ENCODE measurements around the gene TP53I11. TPM values are rescaled to one million over a fixed set of nuclear protein-coding genes. Genes with fewer than 3 reads are reported as not detected.

Gene TP53I11
- total RNA-seq, 1 experiment from 2014 or later: 42.4 TPM

DNA sequence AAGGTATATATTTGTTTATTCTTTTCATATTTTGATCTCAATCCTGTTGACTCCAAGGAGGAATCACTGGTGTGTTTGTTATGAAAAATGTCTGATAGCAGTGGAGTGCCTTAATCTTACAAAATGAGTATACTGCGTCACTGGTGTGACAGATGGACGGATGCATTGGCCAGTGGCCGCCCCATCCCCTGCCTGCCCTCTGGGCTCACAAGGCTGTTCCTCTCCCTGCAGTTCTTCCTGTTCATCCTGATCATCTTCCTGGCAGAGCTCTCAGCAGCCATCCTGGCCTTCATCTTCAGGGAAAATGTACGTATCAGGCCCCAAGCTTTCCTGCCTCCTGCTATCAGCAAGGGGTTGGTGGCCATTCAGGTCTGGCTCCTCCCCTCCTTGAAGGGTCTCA lies 32.9 kb downstream of the TP53I11 start (continued):
- TF ChIP-seq, protein P1, sequence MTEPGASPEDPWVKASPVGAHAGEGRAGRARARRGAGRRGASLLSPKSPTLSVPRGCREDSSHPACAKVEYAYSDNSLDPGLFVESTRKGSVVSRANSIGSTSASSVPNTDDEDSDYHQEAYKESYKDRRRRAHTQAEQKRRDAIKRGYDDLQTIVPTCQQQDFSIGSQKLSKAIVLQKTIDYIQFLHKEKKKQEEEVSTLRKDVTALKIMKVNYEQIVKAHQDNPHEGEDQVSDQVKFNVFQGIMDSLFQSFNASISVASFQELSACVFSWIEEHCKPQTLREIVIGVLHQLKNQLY (CRISPR knock-in tag; IDR thresholded peaks at IDR 0.05): no peak
- TF ChIP-seq, protein P2, sequence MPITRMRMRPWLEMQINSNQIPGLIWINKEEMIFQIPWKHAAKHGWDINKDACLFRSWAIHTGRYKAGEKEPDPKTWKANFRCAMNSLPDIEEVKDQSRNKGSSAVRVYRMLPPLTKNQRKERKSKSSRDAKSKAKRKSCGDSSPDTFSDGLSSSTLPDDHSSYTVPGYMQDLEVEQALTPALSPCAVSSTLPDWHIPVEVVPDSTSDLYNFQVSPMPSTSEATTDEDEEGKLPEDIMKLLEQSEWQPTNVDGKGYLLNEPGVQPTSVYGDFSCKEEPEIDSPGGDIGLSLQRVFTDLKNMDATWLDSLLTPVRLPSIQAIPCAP (CRISPR knock-in tag; IDR thresholded peaks at IDR 0.05): no peak
- TF ChIP-seq HMGA2 (CRISPR knock-in tag; IDR thresholded peaks at IDR 0.05) (no peak), SP1 (CRISPR knock-in tag; conservative IDR thresholded peaks at IDR 0.05) (no peak), ELF4 (CRISPR knock-in tag; IDR thresholded peaks at IDR 0.05; ENCODE audit: low read depth) (no peak), MYBL2 (CRISPR knock-in tag; IDR thresholded peaks at IDR 0.05) (no peak)
- TF ChIP-seq, protein P3, sequence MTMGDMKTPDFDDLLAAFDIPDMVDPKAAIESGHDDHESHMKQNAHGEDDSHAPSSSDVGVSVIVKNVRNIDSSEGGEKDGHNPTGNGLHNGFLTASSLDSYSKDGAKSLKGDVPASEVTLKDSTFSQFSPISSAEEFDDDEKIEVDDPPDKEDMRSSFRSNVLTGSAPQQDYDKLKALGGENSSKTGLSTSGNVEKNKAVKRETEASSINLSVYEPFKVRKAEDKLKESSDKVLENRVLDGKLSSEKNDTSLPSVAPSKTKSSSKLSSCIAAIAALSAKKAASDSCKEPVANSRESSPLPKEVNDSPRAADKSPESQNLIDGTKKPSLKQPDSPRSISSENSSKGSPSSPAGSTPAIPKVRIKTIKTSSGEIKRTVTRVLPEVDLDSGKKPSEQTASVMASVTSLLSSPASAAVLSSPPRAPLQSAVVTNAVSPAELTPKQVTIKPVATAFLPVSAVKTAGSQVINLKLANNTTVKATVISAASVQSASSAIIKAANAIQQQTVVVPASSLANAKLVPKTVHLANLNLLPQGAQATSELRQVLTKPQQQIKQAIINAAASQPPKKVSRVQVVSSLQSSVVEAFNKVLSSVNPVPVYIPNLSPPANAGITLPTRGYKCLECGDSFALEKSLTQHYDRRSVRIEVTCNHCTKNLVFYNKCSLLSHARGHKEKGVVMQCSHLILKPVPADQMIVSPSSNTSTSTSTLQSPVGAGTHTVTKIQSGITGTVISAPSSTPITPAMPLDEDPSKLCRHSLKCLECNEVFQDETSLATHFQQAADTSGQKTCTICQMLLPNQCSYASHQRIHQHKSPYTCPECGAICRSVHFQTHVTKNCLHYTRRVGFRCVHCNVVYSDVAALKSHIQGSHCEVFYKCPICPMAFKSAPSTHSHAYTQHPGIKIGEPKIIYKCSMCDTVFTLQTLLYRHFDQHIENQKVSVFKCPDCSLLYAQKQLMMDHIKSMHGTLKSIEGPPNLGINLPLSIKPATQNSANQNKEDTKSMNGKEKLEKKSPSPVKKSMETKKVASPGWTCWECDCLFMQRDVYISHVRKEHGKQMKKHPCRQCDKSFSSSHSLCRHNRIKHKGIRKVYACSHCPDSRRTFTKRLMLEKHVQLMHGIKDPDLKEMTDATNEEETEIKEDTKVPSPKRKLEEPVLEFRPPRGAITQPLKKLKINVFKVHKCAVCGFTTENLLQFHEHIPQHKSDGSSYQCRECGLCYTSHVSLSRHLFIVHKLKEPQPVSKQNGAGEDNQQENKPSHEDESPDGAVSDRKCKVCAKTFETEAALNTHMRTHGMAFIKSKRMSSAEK (CRISPR knock-in tag; IDR thresholded peaks at IDR 0.05; ENCODE audit: borderline replicate concordance): no peak
- TF ChIP-seq, protein P4, sequence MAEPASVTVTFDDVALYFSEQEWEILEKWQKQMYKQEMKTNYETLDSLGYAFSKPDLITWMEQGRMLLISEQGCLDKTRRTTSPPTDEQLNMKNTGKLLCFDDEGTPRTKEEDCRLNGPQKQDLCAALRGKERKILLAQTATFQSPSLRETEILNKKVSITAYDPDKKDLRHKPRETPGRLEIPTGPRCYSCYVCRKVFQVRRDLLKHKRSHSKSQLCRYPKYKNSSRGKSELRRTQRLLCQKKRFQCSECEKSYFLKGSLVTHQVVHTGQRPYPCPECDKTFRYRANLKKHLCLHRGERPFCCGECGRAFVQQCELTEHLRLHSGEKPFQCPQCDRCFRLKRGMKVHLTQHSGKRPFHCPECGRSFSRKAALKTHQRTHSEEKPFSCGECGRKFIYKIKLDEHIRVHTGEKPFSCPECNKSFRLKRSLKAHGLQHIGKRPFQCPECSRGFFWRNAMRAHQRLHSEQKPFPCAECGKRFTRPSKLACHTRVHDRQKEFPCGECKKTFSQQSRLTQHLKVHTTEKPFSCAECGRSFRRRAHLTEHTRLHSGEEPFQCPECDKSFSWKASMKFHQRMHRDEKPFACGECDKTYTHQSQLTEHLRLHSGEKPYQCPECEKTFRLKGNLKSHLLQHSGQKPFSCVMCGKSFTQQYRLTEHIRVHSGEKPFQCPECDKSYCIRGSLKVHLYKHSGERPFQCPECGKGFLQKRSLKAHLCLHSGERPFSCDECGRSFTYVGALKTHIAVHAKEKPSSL (CRISPR knock-in tag; conservative IDR thresholded peaks at IDR 0.05): no peak

DNA sequence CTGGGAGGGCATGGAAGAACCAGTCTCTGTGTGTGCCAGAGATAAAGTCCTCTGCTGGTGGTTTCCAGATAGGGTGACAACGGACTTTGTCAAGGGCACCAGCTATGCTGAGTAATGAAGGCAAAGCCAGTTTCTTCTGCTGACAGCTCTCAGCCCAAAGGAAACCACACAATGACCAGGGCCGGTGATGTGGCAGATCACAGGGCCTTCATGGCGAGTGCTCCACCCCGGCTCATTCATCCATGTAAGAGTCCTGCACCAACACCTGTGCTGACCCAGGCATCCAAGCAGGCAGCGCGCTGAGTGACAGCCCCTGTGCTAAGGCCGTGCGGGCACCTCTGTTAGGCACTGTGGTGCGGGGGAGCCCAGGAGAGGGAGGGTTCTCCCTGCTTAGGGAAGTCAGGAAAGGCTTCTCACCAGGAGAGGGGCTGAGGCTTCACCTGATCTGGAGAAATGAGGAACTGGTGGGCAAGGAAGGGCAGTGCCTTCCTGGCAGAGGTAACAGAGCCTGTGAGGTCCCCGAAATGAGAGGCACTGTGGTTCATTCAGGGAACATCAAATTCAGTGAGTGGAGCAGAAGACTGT lies 33.8 kb downstream of the TP53I11 start:
- H3K4me3 Mint-ChIP-seq: no peak overlapping the region
- CTCF ChIA-PET: interaction anchor here (2.0 to 8.2 kb wide), 2 partner anchors 12 to 20 kb away, joined by 7 to 135 read pairs; no protein-coding TSS in a partner anchor
- no peaks in the 10 kb centered on the region for H3K36me3 Mint-ChIP-seq

More for the DNA sequence above, 33.8 kb downstream of the TP53I11 start:
- DNase-seq (ENCODE audit: low spot score): no peak
- POLR2A ChIA-PET: no interaction called here
- ATAC-seq: no peak
- no peak for TF ChIP-seq SOX15 (CRISPR knock-in tag; IDR thresholded peaks at IDR 0.05)
- TF ChIP-seq, protein P5, sequence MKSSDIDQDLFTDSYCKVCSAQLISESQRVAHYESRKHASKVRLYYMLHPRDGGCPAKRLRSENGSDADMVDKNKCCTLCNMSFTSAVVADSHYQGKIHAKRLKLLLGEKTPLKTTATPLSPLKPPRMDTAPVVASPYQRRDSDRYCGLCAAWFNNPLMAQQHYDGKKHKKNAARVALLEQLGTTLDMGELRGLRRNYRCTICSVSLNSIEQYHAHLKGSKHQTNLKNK (CRISPR knock-in tag; IDR thresholded peaks at IDR 0.05): no peak
- TF ChIP-seq, protein P6, sequence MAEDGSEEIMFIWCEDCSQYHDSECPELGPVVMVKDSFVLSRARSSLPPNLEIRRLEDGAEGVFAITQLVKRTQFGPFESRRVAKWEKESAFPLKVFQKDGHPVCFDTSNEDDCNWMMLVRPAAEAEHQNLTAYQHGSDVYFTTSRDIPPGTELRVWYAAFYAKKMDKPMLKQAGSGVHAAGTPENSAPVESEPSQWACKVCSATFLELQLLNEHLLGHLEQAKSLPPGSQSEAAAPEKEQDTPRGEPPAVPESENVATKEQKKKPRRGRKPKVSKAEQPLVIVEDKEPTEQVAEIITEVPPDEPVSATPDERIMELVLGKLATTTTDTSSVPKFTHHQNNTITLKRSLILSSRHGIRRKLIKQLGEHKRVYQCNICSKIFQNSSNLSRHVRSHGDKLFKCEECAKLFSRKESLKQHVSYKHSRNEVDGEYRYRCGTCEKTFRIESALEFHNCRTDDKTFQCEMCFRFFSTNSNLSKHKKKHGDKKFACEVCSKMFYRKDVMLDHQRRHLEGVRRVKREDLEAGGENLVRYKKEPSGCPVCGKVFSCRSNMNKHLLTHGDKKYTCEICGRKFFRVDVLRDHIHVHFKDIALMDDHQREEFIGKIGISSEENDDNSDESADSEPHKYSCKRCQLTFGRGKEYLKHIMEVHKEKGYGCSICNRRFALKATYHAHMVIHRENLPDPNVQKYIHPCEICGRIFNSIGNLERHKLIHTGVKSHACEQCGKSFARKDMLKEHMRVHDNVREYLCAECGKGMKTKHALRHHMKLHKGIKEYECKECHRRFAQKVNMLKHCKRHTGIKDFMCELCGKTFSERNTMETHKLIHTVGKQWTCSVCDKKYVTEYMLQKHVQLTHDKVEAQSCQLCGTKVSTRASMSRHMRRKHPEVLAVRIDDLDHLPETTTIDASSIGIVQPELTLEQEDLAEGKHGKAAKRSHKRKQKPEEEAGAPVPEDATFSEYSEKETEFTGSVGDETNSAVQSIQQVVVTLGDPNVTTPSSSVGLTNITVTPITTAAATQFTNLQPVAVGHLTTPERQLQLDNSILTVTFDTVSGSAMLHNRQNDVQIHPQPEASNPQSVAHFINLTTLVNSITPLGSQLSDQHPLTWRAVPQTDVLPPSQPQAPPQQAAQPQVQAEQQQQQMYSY (CRISPR knock-in tag; IDR thresholded peaks at IDR 0.05): no peak
- no peak for TF ChIP-seq ESRRA (CRISPR knock-in tag; IDR thresholded peaks at IDR 0.05; ENCODE audit: borderline replicate concordance)
- TF ChIP-seq, protein P7, sequence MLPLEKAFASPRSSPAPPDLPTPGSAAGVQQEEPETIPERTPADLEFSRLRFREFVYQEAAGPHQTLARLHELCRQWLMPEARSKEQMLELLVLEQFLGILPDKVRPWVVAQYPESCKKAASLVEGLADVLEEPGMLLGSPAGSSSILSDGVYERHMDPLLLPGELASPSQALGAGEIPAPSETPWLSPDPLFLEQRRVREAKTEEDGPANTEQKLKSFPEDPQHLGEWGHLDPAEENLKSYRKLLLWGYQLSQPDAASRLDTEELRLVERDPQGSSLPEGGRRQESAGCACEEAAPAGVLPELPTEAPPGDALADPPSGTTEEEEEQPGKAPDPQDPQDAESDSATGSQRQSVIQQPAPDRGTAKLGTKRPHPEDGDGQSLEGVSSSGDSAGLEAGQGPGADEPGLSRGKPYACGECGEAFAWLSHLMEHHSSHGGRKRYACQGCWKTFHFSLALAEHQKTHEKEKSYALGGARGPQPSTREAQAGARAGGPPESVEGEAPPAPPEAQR (CRISPR knock-in tag; IDR thresholded peaks at IDR 0.05): no peak
- H3K27ac Mint-ChIP-seq: no peak overlapping the region
- no peaks in the 10 kb centered on the region for H3K9me3 Mint-ChIP-seq
- peaks cover 8% of the 10 kb centered on the region for H3K4me1 Mint-ChIP-seq
- no peaks in the 10 kb centered on the region for H3K27me3 Mint-ChIP-seq (ENCODE audit: low read depth)
